ENCODE results near the gene IL9. TPM values are rescaled to one million over a fixed set of nuclear protein-coding genes. Genes with fewer than 3 reads are reported as not detected.

The IL9 gene
- not detected for polyA plus RNA-seq

DNA sequence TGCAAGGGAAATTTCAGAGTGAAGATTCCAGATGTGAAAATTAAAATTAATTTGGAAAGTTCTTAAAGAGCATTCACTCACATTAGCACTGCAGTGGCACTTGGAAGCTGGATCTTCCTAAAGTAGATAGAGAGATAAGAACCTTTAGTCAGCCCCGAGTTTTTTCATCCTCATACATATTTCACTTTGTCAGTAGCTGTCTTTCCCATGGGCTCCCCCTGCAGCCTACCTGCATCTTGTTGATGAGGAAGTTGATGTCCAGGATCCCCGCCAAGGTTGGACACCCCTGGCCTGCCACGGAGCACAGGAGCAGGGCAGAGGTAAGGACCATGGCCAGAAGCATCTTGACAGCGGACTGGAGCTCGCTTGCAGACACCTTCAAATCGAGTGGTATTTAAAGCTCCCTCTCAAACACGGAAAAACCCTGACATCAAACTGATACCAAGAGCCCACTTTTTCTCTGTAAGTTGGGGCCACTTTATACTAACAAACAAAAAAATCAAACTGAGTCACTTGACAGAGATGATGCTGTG lies at the start of gene IL9:
Gene IL9, minus strand, starts transcription at position 368 of the 533 bp plus-strand sequence. Its CDS starts 25 bp downstream, at position 343.
- WGBS, 3 donors = 48 to 54% (median 51%) methylated on average over 7 of the region's 7 CpGs
- no peak within 1 kb of the TSS for H3K27ac ChIP-seq (ENCODE audit: low read depth, low read length)

DNA sequence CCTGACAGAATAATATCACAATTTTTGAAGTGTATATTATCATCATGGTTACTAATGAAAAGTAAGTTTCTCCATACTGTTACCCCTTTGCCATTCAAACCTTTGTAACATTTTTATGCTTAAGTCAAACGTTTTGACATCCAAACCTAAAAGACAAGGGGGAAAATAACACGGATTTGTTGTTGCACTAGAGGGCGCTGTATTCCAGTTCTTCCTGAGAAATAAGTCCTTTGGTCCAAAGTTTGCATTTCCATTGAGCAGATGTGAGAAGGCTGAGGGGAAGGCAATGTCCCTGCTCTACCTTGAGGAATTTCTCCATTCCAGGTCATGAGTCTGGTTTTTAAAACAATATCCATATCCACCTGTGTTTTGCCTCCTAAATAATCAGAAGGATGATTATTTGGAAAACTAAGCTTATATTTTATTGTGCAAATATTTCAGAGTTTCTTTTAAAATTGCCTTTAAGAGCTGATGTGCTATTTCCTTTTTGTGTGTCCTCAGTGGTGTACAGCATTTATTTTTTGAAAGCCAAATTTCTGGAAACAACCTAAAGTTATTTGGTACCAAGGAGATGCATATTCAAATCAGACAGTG lies 49.4 kb upstream of the IL9 start:
- 0% methylated on average over 3 of the region's 3 CpGs for WGBS, 3 donors
- H3K27ac ChIP-seq (ENCODE audit: low read depth, low read length) = no peak overlapping the region

DNA sequence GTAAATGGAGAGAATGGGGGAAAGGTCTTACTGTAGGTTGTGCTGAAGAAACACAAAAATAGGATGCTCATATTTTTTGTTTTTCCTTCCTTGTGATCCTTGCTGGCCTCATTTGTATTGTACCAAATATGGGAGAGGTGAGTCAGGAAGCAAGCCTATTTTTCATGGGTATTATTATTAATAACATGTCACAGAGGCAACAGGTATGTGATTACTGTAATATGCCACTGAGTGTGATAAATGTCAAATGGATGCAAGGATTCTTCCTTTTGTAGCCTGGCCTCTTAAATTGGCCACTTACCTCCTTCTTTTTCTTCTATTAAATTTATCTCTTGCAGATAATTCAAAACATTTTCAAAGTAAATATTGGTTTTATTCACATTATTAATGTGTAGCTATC lies 48.9 kb upstream of the IL9 start:
- H3K27ac ChIP-seq (ENCODE audit: low read depth, low read length) = no peak overlapping the region

DNA sequence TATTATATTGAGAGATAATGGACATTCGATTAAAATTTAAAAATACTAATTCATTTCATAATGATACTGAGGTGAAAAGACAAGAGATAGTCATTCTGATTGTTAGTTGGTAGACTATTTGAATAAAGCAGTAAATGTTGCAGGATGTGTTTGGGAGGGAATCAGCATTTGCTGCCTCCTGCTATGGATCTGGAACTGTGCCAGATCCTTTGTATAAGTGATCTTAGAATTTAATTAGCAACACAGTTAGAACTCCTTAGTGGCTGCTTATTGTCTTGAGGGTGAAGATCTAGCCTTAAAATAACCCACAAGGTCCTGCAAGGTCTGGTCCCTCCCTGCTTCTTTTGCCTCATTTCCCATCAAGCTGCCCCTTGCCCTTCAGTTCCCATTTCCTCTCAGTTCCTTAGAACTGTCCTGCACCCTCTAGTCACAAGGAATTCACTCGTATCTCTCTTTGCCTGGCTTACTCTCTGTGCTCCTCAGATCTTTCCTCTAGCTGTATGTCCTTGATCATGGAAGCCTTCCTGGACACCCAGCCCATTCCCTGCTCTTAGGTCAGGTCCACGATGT lies 46.6 kb upstream of the IL9 start:
- WGBS, 3 donors = 65 to 71% (median 68%) methylated on average over 3 of the region's 3 CpGs
- no peak overlapping the region for H3K27ac ChIP-seq (ENCODE audit: low read depth, low read length)

DNA sequence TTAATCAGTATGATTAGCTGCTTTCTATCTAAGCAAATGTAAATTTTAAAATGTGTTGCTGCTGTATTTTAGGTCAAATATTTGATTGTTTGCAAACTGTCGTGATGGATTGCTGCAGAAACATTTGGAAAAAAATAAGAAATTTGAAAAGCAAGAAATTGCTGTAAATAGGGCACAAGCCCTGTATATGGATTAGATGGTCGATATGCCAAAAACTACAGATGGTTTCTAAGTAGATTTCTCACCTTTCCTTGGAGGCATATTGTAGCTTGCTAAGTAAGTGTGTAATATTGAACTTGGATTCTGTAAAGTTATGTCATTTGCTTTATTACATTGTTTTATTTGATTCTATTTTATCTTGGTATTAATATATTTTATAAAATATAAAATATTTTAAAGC lies 46.1 kb upstream of the IL9 start:
- H3K27ac ChIP-seq (ENCODE audit: low read depth, low read length) = no peak overlapping the region
- 70 to 87% (median 85%) methylated on average over 2 of the region's 2 CpGs for WGBS, 3 donors

DNA sequence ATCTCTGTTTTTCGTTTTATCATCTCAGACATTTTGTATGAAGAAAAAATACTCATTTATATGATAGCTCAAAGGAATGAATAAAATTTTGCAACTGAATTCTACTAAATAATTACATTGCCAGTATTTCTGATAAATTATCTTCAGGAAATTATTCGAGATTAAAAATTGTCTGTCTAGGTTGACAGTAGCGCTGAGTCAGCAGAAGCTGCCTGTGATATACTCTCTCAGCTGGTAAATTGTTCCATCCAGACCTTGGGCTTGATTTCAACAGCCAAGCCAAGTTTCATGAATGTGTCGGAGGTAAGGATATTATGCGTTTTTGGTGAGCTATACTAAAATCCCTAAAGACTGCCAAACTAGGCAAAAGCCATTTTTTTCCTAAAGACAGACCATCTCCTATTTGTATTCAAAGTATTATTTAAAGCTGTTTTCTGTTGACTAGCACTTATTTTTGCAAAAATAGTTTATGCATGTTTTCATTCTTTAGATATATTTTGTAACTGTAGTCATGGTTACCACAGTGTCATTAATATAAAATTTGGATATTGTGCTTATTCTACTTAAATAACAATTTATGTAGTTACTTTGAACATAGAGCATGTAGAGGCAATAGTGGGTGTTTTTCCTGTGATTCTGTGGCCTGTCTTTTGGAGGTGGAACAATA lies 41.7 kb upstream of the IL9 start:
- 76 to 85% (median 82%) methylated on average over 5 of the region's 5 CpGs for WGBS, 3 donors
- no peak overlapping the region for H3K27ac ChIP-seq (ENCODE audit: low read depth, low read length)

DNA sequence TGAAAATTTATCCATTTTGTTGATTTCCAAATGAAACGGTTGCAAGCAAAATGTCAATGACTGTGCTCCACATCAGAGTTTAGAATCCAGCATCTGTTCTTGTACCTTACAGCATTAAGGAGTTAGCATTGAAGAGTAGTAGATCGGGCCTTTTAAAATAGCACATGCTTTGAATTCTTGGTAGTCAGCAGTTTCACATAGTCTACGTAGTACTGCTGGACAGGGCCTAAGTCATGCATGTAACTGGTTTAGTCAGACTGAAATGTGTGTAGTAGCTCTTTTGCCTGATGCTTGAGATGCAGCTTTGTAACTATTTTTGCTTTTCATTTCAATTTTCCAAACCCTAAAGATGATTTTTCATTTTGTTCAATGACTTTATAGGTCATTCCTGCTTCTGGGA lies 39.3 kb upstream of the IL9 start:
- H3K27ac ChIP-seq (ENCODE audit: low read depth, low read length) = no peak overlapping the region
- 69 to 77% (median 69%) methylated on average over 3 of the region's 3 CpGs for WGBS, 3 donors

DNA sequence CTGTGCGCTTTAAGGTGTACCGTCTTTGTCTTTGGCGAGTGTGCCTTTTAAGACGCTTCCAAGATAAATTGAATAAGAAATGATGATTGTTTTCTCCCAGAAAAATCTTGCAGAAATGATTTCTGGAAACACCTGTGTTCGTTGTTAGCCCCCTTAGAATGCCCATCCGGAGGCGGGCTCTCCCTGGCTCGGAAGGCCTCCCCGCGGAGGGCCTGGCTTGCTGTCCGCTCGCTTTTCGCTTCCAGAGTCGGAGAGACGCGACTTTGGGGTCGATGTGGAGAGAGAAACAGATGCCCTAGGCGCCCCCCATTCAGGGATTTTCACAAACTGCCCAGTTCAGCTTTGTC lies 35.3 kb upstream of the IL9 start:
- 17 to 31% (median 27%) methylated on average over 18 of the region's 18 CpGs for WGBS, 3 donors
- H3K27ac ChIP-seq (ENCODE audit: low read depth, low read length) = no peak overlapping the region

DNA sequence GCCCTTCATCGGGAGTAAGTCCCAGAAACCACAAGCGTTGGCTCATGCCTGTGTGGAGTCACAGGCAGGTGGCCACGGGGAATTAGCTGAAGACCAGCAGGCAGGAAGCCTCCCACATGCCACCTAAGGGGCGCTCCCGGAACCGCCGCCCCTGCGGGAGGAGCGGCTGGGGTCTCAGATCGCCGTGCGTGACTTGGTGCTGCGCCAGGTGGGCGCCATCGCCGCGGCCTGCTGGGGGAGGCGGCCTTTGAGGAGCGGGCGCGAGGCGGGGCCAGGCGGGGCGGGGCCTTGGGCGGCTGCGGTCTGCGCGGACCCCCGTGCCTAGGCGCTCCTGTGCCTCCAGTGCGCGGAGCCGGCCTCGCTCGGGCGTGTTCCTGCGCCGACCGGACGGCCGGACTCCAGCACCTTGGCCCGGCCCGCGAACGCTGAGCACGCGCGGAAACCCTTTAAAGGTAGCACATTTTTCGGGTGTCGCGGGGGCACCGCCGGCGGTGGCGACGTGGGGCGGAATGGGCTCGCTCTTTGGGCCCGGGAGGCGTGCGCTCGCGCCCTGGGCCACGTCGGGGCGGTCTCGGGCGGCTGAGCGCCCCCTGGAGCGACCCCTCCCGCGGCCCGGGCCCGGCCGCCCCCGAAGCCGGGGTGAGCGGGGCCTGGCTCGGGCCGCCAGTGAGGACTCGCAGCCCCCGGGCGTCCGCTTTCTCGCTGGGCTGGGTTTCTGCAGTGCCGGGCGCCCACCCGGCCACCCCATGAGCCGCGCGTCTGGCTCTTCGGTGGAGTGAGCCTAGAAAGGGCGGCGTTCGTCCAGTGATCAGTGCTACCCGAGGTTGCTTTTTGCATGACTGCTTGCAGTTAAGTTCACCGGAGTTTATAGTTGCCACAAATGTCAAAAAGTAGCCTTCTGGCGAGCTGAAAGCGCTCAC lies 34.6 kb upstream of the IL9 start:
- WGBS, 3 donors = 2 to 5% (median 4%) methylated on average over 87 to 99 of the region's 99 CpGs
- no peak overlapping the region for H3K27ac ChIP-seq (ENCODE audit: low read depth, low read length)

DNA sequence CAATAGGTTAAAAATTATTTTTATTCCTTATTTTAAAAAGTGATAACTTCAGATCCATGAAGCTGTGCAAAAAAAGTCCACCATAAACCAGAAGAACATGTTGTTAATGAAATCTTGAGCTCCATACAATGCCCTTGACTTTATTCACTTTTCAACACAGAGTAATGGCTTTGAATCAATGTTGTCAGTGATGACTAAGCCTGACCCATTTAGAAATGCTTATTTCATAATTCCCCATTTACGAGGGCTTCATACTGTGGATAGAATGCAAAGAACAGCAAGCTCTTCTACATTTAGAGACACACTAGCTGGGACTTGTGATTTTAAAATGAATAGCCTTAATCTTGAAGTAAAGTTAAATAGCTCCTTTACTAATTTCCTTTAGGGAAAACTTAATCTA lies 25.7 kb upstream of the IL9 start:
- WGBS, 3 donors = 40 to 48% (median 46%) methylated on average over 1 of the region's 1 CpG
- H3K27ac ChIP-seq (ENCODE audit: low read depth, low read length) = no peak overlapping the region

DNA sequence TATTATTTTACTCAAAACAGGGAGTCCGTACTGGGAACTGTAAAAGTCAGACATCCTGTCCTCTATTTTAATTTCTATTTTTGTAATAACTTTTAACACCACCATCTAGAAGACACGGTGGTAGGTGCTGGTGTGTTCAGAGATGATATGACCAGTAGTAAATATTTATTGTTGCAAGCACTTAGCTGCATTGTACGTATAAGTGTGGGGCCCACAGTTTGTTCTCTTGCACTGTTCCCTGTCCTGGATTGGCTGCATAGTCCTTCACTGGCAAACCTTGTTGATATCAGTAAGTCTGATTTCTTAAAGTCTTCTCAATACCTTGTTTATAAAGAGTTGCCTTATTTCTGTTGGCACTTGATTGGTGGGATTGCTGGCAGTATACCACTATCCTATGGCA lies 24.6 kb upstream of the IL9 start:
- H3K27ac ChIP-seq (ENCODE audit: low read depth, low read length) = no peak overlapping the region
- WGBS, 3 donors = 42 to 66% (median 66%) methylated on average over 3 of the region's 3 CpGs

DNA sequence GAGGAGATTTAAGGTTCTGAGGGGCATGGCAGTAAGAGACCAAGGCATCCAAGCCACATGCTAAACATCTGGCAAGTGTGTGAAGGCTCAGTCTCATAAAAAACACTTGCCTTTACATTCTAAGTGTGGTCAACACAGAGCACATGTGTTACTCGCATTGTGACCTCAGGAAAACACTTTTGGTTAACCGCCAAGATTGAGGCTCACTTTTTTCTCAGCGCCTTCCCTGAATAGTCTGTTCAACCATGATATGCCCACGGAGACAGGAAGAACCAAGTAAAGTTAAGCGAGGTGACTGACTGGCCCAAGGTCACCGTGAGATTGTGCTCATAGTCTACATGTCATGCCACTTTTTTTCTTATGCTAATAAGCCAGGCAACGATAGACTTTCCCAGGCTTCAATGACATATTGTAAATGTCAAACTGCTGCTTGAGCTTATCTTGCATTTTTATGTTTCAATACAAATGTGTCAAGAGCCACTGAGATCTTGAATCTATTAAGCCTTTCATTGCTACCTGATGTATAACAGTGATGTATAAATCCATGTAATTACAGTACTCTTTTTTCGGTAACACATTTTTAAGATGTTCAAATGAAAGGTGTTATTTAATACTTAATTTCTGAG lies 21.1 kb upstream of the IL9 start:
- no peak overlapping the region for H3K27ac ChIP-seq (ENCODE audit: low read depth, low read length)
- WGBS, 3 donors = 59 to 67% (median 66%) methylated on average over 8 of the region's 8 CpGs

DNA sequence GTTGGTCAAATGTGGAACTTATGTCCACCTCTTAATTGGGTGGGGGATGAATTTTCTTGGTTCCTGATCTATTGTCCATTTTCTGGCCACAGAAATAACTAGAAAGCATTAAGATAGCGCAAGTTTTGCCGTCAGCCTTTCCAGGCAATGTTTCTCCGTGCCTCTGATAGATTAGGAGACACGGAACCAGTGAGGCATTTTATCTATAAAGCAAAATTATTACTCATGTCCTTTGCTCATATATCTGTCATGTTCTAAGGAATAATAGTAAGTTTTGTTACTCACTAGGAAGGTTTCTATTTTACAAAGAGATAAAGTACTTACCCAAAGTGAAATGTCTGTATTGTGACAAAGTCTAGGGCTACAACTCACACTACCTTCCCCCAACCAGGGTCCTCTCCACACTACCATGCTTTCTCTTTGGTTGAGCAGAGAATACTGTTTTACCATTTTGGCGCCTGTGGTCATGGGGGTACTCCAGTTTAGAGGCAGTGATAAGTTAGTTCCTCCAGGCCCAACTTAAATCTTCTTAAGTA lies 19.9 kb upstream of the IL9 start:
- 90 to 94% (median 91%) methylated on average over 5 of the region's 5 CpGs for WGBS, 3 donors
- H3K27ac ChIP-seq (ENCODE audit: low read depth, low read length) = no peak overlapping the region

DNA sequence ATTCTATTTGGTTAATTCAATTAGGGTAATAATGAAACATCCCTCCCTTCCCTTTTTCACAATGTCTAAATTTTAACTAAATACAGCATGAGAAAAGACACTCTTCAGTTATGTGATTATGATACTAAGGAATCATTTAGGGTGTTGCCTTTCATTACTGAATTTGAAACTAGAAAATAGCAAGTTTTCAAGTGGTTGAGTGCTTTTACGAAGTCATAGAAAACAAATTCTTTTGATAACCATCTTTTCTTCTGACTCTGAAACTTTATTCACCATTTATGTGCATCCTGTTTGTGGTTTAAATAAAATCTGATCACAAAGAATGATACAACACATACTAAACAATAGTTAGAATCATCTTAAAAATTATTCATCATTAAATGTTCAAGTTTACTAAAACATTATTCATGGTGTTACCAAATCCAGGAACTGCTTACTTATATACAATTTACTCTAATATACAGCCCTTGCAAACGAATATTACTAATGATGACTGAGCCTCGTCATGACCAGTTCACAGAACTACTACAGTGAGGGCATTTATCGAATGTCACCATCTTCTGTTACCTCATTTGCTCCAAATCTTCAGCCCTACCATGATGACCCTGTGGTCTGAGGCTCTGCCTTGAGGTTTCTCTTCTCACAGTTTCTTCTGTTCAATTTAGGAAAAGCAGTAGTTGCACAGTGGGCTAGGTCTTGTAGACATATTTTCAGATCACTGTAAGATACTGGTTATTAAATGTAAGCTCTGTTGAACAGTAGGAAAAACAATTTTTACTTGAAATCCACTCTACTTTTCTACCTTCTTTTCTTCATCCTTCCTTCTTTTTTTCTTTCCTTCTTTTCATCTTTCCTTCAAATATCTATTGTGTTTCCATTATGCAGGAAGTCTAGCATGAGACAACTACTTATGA lies 18.3 kb upstream of the IL9 start:
- WGBS, 3 donors = 59 to 68% (median 66%) methylated on average over 4 of the region's 4 CpGs
- H3K27ac ChIP-seq (ENCODE audit: low read depth, low read length) = no peak overlapping the region

DNA sequence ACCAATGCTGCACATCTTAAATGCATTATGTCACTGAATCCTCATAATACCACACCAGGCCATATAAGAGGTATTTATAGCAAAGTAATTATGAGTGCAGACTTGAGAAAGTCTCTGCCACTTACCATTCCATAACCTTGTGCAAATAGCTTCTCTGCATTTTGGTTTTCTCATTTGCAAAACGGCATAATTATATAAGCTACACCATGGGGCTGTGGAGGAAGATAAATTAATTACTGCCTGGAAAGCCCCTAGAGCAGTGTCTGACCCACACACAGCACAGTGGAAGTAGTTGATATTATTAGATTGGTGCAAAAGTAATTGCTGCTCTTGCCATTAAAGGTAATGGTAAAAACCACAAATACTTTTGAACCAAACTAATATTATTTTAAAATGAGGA lies 9.5 kb upstream of the IL9 start:
- H3K27ac ChIP-seq (ENCODE audit: low read depth, low read length) = no peak overlapping the region
- WGBS, 3 donors = 53 to 74% (median 68%) methylated on average over 1 of the region's 1 CpG

DNA sequence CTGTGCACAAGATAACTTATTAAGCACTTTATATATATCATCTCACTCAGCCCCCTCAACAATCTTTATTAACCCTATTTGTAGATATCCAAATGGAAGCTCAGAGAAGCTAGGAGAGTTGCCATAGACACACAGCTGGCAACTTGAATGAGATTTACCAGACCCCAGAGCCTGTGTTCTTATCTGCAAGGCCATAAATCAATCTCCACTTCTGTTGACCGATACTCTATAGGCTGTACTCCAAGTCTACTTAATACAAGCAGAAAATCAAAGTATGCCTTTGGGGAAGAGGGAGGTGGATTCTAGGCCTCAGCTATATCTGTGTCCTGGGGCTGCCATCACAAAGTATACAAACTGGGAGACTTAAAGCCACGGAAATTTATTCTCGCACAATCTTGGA lies 6.0 kb upstream of the IL9 start:
- WGBS, 3 donors = 26 to 47% (median 46%) methylated on average over 3 of the region's 3 CpGs

DNA sequence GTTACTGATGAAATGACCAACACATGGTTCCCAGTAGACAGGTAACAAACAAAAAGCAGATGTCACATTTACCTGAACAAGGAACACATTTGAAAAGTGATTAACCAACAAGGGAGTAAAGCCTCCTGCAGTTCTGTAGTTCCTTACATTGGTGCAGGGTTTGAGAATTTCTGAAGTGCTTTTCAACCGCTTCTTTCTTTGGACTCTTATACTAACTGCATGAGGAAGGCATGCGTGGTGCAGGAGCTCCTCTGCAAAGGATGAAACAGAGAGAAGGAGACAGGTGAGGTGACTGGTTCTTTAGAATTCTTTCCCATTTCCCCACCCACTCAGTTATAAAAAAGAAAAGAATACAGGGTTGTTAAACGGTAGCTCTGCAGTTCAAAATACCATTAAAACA lies 4.6 kb upstream of the IL9 start:
- no peak overlapping the region for H3K27ac ChIP-seq (ENCODE audit: low read depth, low read length)
- WGBS, 3 donors = 64 to 71% (median 66%) methylated on average over 3 of the region's 3 CpGs

More for the DNA sequence above, 6.0 kb upstream of the IL9 start:
- no peak overlapping the region for H3K27ac ChIP-seq (ENCODE audit: low read depth, low read length)

Data from adipose tissue (tissue), 3 donors.